Stomach (tissue), 4 donors: ENCODE measurements around the gene NPHP1.
"Not testable (repeated sequence)": the region's sequence is repeated elsewhere in the genome, so short reads cannot be mapped to it uniquely, and the experiment has no call there.

ENCODE experiments used
- POLR2AphosphoS5 ChIP-seq, 3 donors: sonication (generic); formaldehyde crosslinking; IDR thresholded peaks; one replicate each; pipeline ENCODE4 v1.6.1; 2016; ENCODE audit warnings: antibody characterized with exemption in 3 of 3
- TF ChIP-seq, protein P1 (sequence below), 7 experiments: fragments of 450-650 bp in 4 of 7; fragments of 200-600 bp in 3 of 7; sonication (generic) in 3 of 7; IDR thresholded peaks; one replicate each; pipeline ENCODE4 v1.5.1; 2016 to 2019; ENCODE audit warnings: antibody characterized with exemption in 7 of 7, control low read depth in 2 of 7, mild to moderate bottlenecking in 1 of 7

DNA sequence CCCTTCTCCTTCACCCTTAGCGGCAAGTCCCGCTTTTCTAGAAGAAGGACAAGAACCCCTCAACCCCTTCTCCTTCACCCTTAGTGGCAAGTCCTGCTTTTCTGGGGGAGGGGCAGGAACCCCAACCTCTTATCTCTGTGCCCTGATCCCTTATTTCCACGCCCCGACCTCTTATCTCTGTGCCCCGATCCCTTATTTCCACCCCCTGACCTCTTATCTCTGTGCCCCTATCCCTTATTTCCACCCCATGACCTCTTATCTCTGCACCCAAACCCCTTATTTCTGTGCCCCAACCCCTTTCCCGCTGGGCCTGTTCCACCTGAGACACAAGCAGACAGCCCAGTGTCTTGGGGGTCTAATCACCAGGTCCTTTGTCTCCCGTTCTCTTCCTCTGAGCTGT is 14.1 kb upstream of the NPHP1 start:
- TF ChIP-seq, protein P1, sequence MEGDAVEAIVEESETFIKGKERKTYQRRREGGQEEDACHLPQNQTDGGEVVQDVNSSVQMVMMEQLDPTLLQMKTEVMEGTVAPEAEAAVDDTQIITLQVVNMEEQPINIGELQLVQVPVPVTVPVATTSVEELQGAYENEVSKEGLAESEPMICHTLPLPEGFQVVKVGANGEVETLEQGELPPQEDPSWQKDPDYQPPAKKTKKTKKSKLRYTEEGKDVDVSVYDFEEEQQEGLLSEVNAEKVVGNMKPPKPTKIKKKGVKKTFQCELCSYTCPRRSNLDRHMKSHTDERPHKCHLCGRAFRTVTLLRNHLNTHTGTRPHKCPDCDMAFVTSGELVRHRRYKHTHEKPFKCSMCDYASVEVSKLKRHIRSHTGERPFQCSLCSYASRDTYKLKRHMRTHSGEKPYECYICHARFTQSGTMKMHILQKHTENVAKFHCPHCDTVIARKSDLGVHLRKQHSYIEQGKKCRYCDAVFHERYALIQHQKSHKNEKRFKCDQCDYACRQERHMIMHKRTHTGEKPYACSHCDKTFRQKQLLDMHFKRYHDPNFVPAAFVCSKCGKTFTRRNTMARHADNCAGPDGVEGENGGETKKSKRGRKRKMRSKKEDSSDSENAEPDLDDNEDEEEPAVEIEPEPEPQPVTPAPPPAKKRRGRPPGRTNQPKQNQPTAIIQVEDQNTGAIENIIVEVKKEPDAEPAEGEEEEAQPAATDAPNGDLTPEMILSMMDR (IDR thresholded peaks at IDR 0.05) = not testable (repeated sequence)
- not testable (repeated sequence) for TF ChIP-seq POLR2AphosphoS5 (IDR thresholded peaks at IDR 0.05)
